Measurements from ENCODE around the gene ZNF148. TPM values are rescaled to one million over a fixed set of nuclear protein-coding genes. Genes with fewer than 3 reads are reported as not detected.
A peak's percentile ranks its signal among the peaks of the same experiment; 100 is the strongest.

Gene ZNF148
- total RNA-seq, 4 donors from 2014 or later, result 30.3 to 39.0 (median 33.0) TPM

GRCh38 chr3:125378762-125379161 lies 3.6 kb upstream of the ZNF148 start:
- no peaks in the 10 kb centered on the region for H3K36me3 ChIP-seq
- intact Hi-C loops (cut with DNase I), result loop anchor here (10.0 kb wide), 1 partner anchor 324 kb away; the partner anchor contains the start of gene HEG1
- no peaks in the 10 kb centered on the region for H3K27me3 ChIP-seq
- H3K4me1 ChIP-seq, result peaks cover 12 to 18% (median 15%) of the 10 kb centered on the region in 4 donors
- WGBS, result 79% methylated on average over 2 of the region's 2 CpGs
- no peak for DNase-seq (ENCODE audit: extremely low spot score)
- no peak for TF ChIP-seq EP300 (IDR thresholded peaks at IDR 0.05)
- no peak for TF ChIP-seq CTCF (IDR thresholded peaks at IDR 0.05)
- no peak for TF ChIP-seq POLR2A (IDR thresholded peaks at IDR 0.05; ENCODE audit: low read depth)
- H3K27ac ChIP-seq (replicated peaks in 1 of 4), result no peak overlapping the region
- no peaks in the 10 kb centered on the region for H3K9me3 ChIP-seq
- no peak overlapping the region for H3K4me3 ChIP-seq

- Histone ChIP-seq H3K27me3 (no peaks in the 10 kb centered on the region), H3K9me3 (no peaks in the 10 kb centered on the region), H3K36me3 (no peaks in the 10 kb centered on the region), H3K4me3 (peak overlapping the region; percentile 72 to 97 (median 92)), H3K4me1 (peaks cover 19 to 43% (median 32%) of the 10 kb centered on the region in 4 donors), H3K27ac (replicated peaks in 1 of 4) (peak overlapping the region; percentile 89 to 96 (median 93))
- DNase-seq (ENCODE audit: extremely low spot score), result no peak
- WGBS, result 45% methylated on average over 10 of the region's 10 CpGs
- no peak for TF ChIP-seq POLR2A (IDR thresholded peaks at IDR 0.05; ENCODE audit: low read depth)
- TF ChIP-seq POLR2AphosphoS5 (IDR thresholded peaks at IDR 0.05), result no peak
- TF ChIP-seq EP300 (IDR thresholded peaks at IDR 0.05), result no peak
- intact Hi-C loops (cut with DNase I), result loop anchor here (10.0 kb wide), 1 partner anchor 321 kb away; the partner anchor contains the start of gene HEG1
These were observed 990 bp upstream of the ZNF148 start for GRCh38 chr3:125375950-125376679.

- intact Hi-C loops (cut with DNase I), result loop anchor here (10.0 kb wide), 1 partner anchor 320 kb away; the partner anchor contains the start of gene HEG1
- Histone ChIP-seq H3K36me3 (no peaks in the 10 kb centered on the region), H3K27ac (replicated peaks in 1 of 4) (peak overlapping the region; percentile 89 to 96 (median 93)), H3K4me1 (peaks cover 19 to 57% (median 40%) of the 10 kb centered on the region in 4 donors), H3K4me3 (peak overlapping the region; percentile 72 to 97 (median 92)), H3K27me3 (no peaks in the 10 kb centered on the region), H3K9me3 (no peaks in the 10 kb centered on the region)
- no peak for TF ChIP-seq POLR2AphosphoS5 (IDR thresholded peaks at IDR 0.05)
- no peak for TF ChIP-seq POLR2A (IDR thresholded peaks at IDR 0.05; ENCODE audit: low read depth)
- TF ChIP-seq EP300 (IDR thresholded peaks at IDR 0.05), result no peak
- no peak for TF ChIP-seq CTCF (IDR thresholded peaks at IDR 0.05)
- no peak for DNase-seq (ENCODE audit: extremely low spot score)
- 1% methylated on average over 24 of the region's 26 CpGs for WGBS
These were observed 577 bp downstream of the ZNF148 start for GRCh38 chr3:125374501-125374995.

GRCh38 chr3:125367403-125368230 lies 7.5 kb downstream of the ZNF148 start:
- WGBS, result 43% methylated on average over 5 of the region's 5 CpGs
- intact Hi-C loops (cut with DNase I), result no loop called here
- Histone ChIP-seq H3K4me1 (peaks cover 25 to 72% (median 51%) of the 10 kb centered on the region in 4 donors), H3K27ac (replicated peaks in 1 of 4) (no peak overlapping the region), H3K27me3 (no peaks in the 10 kb centered on the region), H3K9me3 (no peaks in the 10 kb centered on the region), H3K36me3 (no peaks in the 10 kb centered on the region), H3K4me3 (no peak overlapping the region)
- DNase-seq (ENCODE audit: extremely low spot score), result no peak
- no peak for TF ChIP-seq POLR2A (IDR thresholded peaks at IDR 0.05; ENCODE audit: low read depth)

- Histone ChIP-seq H3K36me3 (no peaks in the 10 kb centered on the region), H3K27me3 (no peaks in the 10 kb centered on the region), H3K4me3 (no peak overlapping the region), H3K4me1 (peaks cover 25 to 61% (median 46%) of the 10 kb centered on the region in 4 donors), H3K27ac (replicated peaks in 1 of 4) (no peak overlapping the region), H3K9me3 (no peaks in the 10 kb centered on the region)
- no peak for TF ChIP-seq POLR2A (IDR thresholded peaks at IDR 0.05; ENCODE audit: low read depth)
- TF ChIP-seq CTCF (IDR thresholded peaks at IDR 0.05), result no peak
- TF ChIP-seq POLR2AphosphoS5 (IDR thresholded peaks at IDR 0.05), result no peak
- TF ChIP-seq EP300 (IDR thresholded peaks at IDR 0.05), result no peak
- intact Hi-C loops (cut with DNase I), result no loop called here
- 92% methylated on average over 2 of the region's 2 CpGs for WGBS
- DNase-seq (ENCODE audit: extremely low spot score), result no peak
These were observed 9.0 kb downstream of the ZNF148 start for GRCh38 chr3:125366132-125366531.

Measured in esophagus muscularis mucosa (tissue), 4 donors.